SK-N-SH treated with all-trans-retinoic acid at 6 μM for 48 hours (cell line): ENCODE measurements around the gene RXRA.

Experiments used
- ATAC-seq: fragments of 200-7000 bp; cut with Tn5 transposase; 3 replicates; pipeline ENCODE4 v1.9.1; 2020; ENCODE audit warnings: mild to moderate bottlenecking, moderate library complexity
- ARNTL ChIP-seq: fragments of 450-650 bp; formaldehyde crosslinking; IDR thresholded peaks from 2 replicates; pipeline ENCODE4 v1.5.0; 2020; ENCODE audit warnings: low read depth, mild to moderate bottlenecking, moderate library complexity, borderline replicate concordance
- CREB5 ChIP-seq: fragments of 250-450 bp; sonication (Bioruptor Pico); IDR thresholded peaks from 2 replicates; pipeline ENCODE4 v1.5.1; 2020; ENCODE audit warnings: low read depth, mild to moderate bottlenecking, moderate library complexity
- CSDC2 ChIP-seq: fragments of 250-450 bp; sonication (Bioruptor Pico); IDR thresholded peaks from 2 replicates; pipeline ENCODE4 v1.5.0; 2020; ENCODE audit warnings: mild to moderate bottlenecking, moderate library complexity
- CSRNP3 ChIP-seq: fragments of 250-450 bp; sonication (Bioruptor Pico); IDR thresholded peaks from 2 replicates; pipeline ENCODE4 v1.5.1; 2021; ENCODE audit warnings: mild to moderate bottlenecking, moderate library complexity
- ESRRG ChIP-seq: fragments of 250-450 bp; sonication (Bioruptor Pico); IDR thresholded peaks from 2 replicates; pipeline ENCODE4 v1.6.1; 2021; ENCODE audit warnings: mild to moderate bottlenecking
- GLIS3 ChIP-seq: fragments of 250-450 bp; sonication (Bioruptor Pico); IDR thresholded peaks from 2 replicates; pipeline ENCODE4 v1.5.0; 2020; ENCODE audit warnings: mild to moderate bottlenecking, moderate library complexity
- ISL1 ChIP-seq: fragments of 250-450 bp; sonication (Bioruptor Pico); IDR thresholded peaks from 2 replicates; pipeline ENCODE4 v2.1.2; 2022; ENCODE audit warnings: mild to moderate bottlenecking, moderate library complexity
- OSR1 ChIP-seq: fragments of 250-450 bp; sonication (Bioruptor Pico); IDR thresholded peaks from 2 replicates; pipeline ENCODE4 v1.8.0; 2022; ENCODE audit warnings: moderate library complexity, mild to moderate bottlenecking, inconsistent platforms
- PPARA ChIP-seq: fragments of 250-450 bp; sonication (Bioruptor Pico); IDR thresholded peaks from 2 replicates; pipeline ENCODE4 v1.5.0; 2020; ENCODE audit warnings: mild to moderate bottlenecking, borderline replicate concordance
- RARB ChIP-seq: fragments of 250-450 bp; sonication (Bioruptor Pico); IDR thresholded peaks from 2 replicates; pipeline ENCODE4 v1.8.0; 2021; ENCODE audit warnings: mild to moderate bottlenecking, moderate library complexity
- SNAI2 ChIP-seq: fragments of 250-450 bp; sonication (Bioruptor Pico); IDR thresholded peaks from 2 replicates; pipeline ENCODE4 v1.5.0; 2020; ENCODE audit warnings: mild to moderate bottlenecking, moderate library complexity
- TCF4 ChIP-seq: fragments of 250-450 bp; sonication (Bioruptor Pico); IDR thresholded peaks from 2 replicates; pipeline ENCODE4 v1.8.0; 2021; ENCODE audit warnings: mild to moderate bottlenecking, moderate library complexity, borderline replicate concordance
- ZFP3 ChIP-seq: fragments of 250-450 bp; sonication (Bioruptor Pico); IDR thresholded peaks from 2 replicates; pipeline ENCODE4 v1.5.0; 2020; ENCODE audit warnings: mild to moderate bottlenecking, moderate library complexity
- ZFP30 ChIP-seq: fragments of 450-650 bp; formaldehyde crosslinking; IDR thresholded peaks from 2 replicates; pipeline ENCODE4 v1.5.0; 2022; ENCODE audit warnings: mild to moderate bottlenecking, moderate library complexity
- ZNF565 ChIP-seq: fragments of 450-650 bp; formaldehyde crosslinking; conservative IDR thresholded peaks from 2 replicates; pipeline ENCODE4 v1.5.0; 2020; ENCODE audit warnings: low read depth, mild to moderate bottlenecking, moderate library complexity
- ZNF70 ChIP-seq: fragments of 450-650 bp; formaldehyde crosslinking; IDR thresholded peaks from 2 replicates; pipeline ENCODE4 v1.5.0; 2020; ENCODE audit warnings: mild to moderate bottlenecking, moderate library complexity
- TF ChIP-seq, protein P1 (sequence below): fragments of 250-450 bp; sonication (Bioruptor Pico); IDR thresholded peaks from 2 replicates; pipeline ENCODE4 v1.8.0; 2020; ENCODE audit warnings: mild to moderate bottlenecking, moderate library complexity, borderline replicate concordance
- TF ChIP-seq, protein P2 (sequence below): fragments of 250-450 bp; sonication (Bioruptor Pico); IDR thresholded peaks from 2 replicates; pipeline ENCODE4 v1.5.0; 2020; ENCODE audit warnings: mild to moderate bottlenecking, moderate library complexity

The RXRA gene

DNA sequence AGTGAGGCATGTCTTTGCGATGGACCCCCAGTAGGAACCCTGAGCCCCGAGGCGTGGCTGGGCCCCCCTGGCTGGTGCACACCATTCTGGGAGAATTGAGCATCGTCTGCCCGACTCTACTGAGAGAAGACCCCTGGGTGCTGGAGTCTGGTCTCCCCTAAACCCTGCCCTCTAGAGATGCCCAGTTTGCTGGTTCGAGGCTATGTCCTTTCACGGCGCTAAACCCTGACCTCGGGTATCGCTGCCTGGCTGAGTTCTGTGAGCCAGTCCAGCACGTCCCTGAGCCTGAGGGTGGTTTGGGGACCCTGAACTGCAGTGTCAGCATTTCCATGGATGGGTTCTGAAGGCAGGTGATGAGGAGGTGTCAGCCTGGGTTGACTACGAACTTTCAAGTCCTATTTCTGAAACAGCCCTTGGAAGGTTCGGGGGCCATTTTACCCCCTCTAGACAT is 128.8 kb downstream of the RXRA start (continued):
- TF ChIP-seq, protein P1, sequence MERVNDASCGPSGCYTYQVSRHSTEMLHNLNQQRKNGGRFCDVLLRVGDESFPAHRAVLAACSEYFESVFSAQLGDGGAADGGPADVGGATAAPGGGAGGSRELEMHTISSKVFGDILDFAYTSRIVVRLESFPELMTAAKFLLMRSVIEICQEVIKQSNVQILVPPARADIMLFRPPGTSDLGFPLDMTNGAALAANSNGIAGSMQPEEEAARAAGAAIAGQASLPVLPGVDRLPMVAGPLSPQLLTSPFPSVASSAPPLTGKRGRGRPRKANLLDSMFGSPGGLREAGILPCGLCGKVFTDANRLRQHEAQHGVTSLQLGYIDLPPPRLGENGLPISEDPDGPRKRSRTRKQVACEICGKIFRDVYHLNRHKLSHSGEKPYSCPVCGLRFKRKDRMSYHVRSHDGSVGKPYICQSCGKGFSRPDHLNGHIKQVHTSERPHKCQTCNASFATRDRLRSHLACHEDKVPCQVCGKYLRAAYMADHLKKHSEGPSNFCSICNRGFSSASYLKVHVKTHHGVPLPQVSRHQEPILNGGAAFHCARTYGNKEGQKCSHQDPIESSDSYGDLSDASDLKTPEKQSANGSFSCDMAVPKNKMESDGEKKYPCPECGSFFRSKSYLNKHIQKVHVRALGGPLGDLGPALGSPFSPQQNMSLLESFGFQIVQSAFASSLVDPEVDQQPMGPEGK (CRISPR knock-in tag) = no peak
- no peak for TF ChIP-seq GLIS3 (CRISPR knock-in tag)
- no peak for TF ChIP-seq ZNF70 (CRISPR knock-in tag)
- TF ChIP-seq, all 23 proteins: peak for 0

- TF ChIP-seq, protein P2, sequence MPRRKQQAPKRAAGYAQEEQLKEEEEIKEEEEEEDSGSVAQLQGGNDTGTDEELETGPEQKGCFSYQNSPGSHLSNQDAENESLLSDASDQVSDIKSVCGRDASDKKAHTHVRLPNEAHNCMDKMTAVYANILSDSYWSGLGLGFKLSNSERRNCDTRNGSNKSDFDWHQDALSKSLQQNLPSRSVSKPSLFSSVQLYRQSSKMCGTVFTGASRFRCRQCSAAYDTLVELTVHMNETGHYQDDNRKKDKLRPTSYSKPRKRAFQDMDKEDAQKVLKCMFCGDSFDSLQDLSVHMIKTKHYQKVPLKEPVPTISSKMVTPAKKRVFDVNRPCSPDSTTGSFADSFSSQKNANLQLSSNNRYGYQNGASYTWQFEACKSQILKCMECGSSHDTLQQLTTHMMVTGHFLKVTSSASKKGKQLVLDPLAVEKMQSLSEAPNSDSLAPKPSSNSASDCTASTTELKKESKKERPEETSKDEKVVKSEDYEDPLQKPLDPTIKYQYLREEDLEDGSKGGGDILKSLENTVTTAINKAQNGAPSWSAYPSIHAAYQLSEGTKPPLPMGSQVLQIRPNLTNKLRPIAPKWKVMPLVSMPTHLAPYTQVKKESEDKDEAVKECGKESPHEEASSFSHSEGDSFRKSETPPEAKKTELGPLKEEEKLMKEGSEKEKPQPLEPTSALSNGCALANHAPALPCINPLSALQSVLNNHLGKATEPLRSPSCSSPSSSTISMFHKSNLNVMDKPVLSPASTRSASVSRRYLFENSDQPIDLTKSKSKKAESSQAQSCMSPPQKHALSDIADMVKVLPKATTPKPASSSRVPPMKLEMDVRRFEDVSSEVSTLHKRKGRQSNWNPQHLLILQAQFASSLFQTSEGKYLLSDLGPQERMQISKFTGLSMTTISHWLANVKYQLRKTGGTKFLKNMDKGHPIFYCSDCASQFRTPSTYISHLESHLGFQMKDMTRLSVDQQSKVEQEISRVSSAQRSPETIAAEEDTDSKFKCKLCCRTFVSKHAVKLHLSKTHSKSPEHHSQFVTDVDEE (CRISPR knock-in tag) = no peak
- TF ChIP-seq ZNF70 (CRISPR knock-in tag) (no peak), CSDC2 (CRISPR knock-in tag) (no peak), RARB (CRISPR knock-in tag) (no peak), ARNTL (no peak), CREB5 (CRISPR knock-in tag) (no peak), CSRNP3 (CRISPR knock-in tag) (no peak), GLIS3 (CRISPR knock-in tag) (no peak)
- ATAC-seq = no peak; the same call in 2 of the 3 replicates
Observed at GRCh38 chr9:134455537-134455933, 129.3 kb downstream of the RXRA start.

DNA sequence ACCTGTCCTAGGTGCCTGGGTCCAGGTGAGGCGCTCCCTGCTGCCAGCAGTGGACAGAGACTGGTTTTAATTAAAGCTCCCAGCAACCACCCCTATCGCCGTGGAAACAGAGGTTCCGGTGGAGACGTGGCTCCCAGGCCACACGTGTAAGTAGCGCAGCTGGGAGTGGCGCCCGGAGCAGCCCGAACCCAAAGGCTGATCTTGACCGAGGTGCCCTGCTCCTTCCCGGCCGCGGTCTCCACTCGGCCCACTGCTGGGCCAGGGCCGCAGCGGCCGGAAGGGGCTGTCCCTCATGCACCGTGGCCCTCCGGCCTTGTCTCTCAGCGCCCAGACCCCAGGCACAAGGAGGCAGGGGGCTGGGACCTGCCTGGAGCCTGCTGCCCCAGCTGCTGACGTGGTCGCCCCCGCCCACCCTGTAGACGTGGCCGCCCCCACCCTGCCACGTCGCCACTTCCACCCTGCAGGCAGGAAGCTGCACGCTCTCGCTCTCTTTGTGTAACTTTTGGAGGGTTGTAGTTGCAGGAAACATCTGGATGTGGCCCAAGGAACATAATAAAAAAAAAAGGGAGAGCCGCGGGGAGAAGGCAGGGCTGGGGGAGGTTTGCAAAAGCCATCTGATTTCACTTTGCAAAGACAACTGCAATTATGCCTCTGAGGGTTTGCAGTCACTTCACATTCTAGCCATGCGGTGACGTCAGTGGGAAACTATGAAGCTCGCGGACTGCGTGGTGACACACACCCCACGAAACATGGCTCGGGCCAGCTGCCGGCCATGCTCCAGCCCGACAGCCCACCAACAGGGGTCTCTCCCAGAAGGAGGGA is 129.9 kb downstream of the RXRA start:
- ATAC-seq = peak; percentile 86
- TF ChIP-seq TCF4 (CRISPR knock-in tag) (peak; percentile 64; the same call in 1 of the 2 replicates), ZNF565 (CRISPR knock-in tag) (no peak), ARNTL (no peak), ZFP3 (CRISPR knock-in tag) (peak; percentile 73; the same call in 1 of the 2 replicates), ZFP30 (no peak), CREB5 (CRISPR knock-in tag) (peak; percentile 66; the same call in 1 of the 2 replicates), SNAI2 (CRISPR knock-in tag) (peak; percentile 75), PPARA (CRISPR knock-in tag) (no peak), OSR1 (CRISPR knock-in tag) (no peak), CSDC2 (CRISPR knock-in tag) (peak; percentile 70; the same call in 1 of the 2 replicates), ISL1 (CRISPR knock-in tag) (peak; percentile 56), ESRRG (no peak)
- TF ChIP-seq, protein P2 (CRISPR knock-in tag) = 0 out of 2 replicates have a peak, but pooled peaks have one; percentile 35
- TF ChIP-seq, protein P1 (CRISPR knock-in tag) = no peak
